Measurements from ENCODE around the gene NTF4.

DNA sequence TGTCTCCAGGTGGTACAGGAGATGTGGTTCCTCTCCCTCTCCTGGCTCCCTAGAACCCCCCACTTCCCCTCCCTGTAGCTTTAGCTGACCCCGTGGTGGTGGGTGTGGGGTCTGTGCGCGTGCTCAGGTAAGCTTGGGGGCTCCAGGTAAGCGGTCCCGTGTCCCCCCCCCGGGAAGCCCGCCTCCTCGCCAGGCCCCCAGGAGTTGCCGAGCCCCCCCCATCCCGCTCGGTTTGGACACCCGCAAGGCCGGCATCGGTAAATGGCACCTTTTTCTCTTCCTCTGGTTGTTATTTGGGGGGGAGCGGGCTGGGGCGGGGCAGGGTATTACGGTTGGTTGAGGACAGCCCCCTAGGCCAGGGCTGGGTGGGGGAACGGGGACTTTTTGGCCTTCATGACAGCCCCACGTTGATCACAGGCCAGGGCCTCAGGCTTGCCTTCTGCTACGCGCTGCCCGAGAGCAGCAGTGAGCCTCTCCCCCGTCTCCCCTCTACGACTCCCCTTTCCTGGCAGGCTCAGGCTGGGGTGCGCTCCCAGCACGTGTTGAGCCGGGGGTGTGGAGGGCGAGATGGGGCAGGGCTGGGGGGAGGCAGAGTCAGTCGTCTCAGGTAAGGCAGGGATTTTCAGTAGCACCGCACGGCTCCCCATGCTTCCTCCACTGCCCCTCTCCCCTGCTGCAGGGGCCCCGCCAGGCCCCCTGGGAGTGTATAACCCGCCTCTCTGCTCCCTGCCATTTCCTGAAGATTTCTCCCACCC, 38.9 kb upstream of the NTF4 start:
- TF ChIP-seq CTCF (IDR thresholded peaks at IDR 0.05) (no peak), EP300 (IDR thresholded peaks at IDR 0.05) (no peak), POLR2A (IDR thresholded peaks at IDR 0.05) (no peak)

All from ovary (tissue), 3 donors.